Measurements from ENCODE around the gene GRM7.
A peak's percentile ranks its signal among the peaks of the same experiment; 100 is the strongest.

The GRM7 gene

DNA sequence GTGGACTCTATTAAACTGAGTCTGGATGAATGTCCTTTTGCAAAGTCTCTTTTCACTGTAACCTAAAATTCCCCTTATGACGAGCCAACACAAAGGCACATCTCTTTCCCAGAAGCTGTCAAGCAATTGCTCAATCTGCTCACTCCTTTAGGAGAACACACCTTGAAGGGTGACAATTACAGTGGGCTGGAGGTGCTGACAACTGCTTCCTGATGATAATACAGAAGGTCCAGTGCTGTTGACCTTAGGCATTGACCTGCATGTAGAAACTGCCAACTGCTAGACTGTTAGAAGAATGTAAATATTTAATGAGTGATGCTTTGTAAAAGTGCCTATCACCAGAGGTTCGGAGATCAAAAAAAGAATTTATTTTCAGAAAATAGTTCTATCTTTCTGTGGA, 757.7 kb downstream of the GRM7 start:
- 100% methylated on average over 1 of the region's 2 CpGs for WGBS (ENCODE audit: insufficient coverage)
- Histone ChIP-seq H3K9me3 (ENCODE audit: control extremely low read depth in 1 of 5, control insufficient read depth in 4 of 5, insufficient read depth in 2 of 5, low read depth in 1 of 5, low read length in 4 of 5) (peaks cover 0 to 1% (median 0%) of the 10 kb centered on the region in 5 experiments), H3K27me3 (replicated peaks in 2 of 5; ENCODE audit: control insufficient read depth in 4 of 5, insufficient read depth in 5 of 5, low read length in 4 of 5) (no peaks in the 10 kb centered on the region), H3K4me1 (ENCODE audit: control extremely low read depth in 1 of 4, control insufficient read depth in 4 of 4, insufficient read depth in 4 of 4, low read length in 3 of 4) (no peaks in the 10 kb centered on the region), H3K27ac (ENCODE audit: insufficient read depth in 1 of 2, low read depth in 1 of 2, low read length in 2 of 2, poor library complexity in 1 of 2, severe bottlenecking in 2 of 2) (no peak overlapping the region), H3K4me3 (ENCODE audit: control insufficient read depth in 1 of 7, extremely low read depth in 1 of 7, insufficient read depth in 4 of 7, low read depth in 2 of 7, low read length in 6 of 7) (no peak overlapping the region), H3K36me3 (ENCODE audit: control insufficient read depth in 4 of 4, insufficient read depth in 4 of 4, low read length in 3 of 4) (no peaks in the 10 kb centered on the region)
- ChIA-PET CTCF (interaction anchor here (1.5 kb wide), 1 partner anchor 23 kb away, joined by 3 read pairs; no protein-coding TSS in a partner anchor), POLR2A (no interaction called here)
- DNase-seq: no peak

GRCh38 chr3:7620401-7620800, 759.5 kb downstream of the GRM7 start:
- DNase-seq: no peak
- no peaks in the 10 kb centered on the region for H3K36me3 ChIP-seq (ENCODE audit: control insufficient read depth in 4 of 4, insufficient read depth in 4 of 4, low read length in 3 of 4)
- peaks cover 0 to 1% (median 0%) of the 10 kb centered on the region in 5 experiments for H3K9me3 ChIP-seq (ENCODE audit: control extremely low read depth in 1 of 5, control insufficient read depth in 4 of 5, insufficient read depth in 2 of 5, low read depth in 1 of 5, low read length in 4 of 5)
- H3K4me3 ChIP-seq (ENCODE audit: control insufficient read depth in 1 of 7, extremely low read depth in 1 of 7, insufficient read depth in 4 of 7, low read depth in 2 of 7, low read length in 6 of 7): no peak overlapping the region
- no peaks in the 10 kb centered on the region for H3K27me3 ChIP-seq (replicated peaks in 2 of 5; ENCODE audit: control insufficient read depth in 4 of 5, insufficient read depth in 5 of 5, low read length in 4 of 5)
- CTCF ChIA-PET: interaction anchor here (1.3 kb wide), 1 partner anchor 9 kb away, joined by 3 read pairs; no protein-coding TSS in a partner anchor
- no CpG with 5 or more reads among the region's 1 CpG for whole genome bisulfite sequencing (ENCODE audit: insufficient coverage)
- no peak overlapping the region for H3K27ac ChIP-seq (ENCODE audit: insufficient read depth in 1 of 2, low read depth in 1 of 2, low read length in 2 of 2, poor library complexity in 1 of 2, severe bottlenecking in 2 of 2)
- POLR2A ChIA-PET: no interaction called here
- H3K4me1 ChIP-seq (ENCODE audit: control extremely low read depth in 1 of 4, control insufficient read depth in 4 of 4, insufficient read depth in 4 of 4, low read length in 3 of 4): no peaks in the 10 kb centered on the region

- Histone ChIP-seq H3K27me3 (replicated peaks in 2 of 5; ENCODE audit: control insufficient read depth in 4 of 5, insufficient read depth in 5 of 5, low read length in 4 of 5) (no peaks in the 10 kb centered on the region), H3K27ac (ENCODE audit: insufficient read depth in 1 of 2, low read depth in 1 of 2, low read length in 2 of 2, poor library complexity in 1 of 2, severe bottlenecking in 2 of 2) (no peak overlapping the region), H3K4me3 (ENCODE audit: control insufficient read depth in 1 of 7, extremely low read depth in 1 of 7, insufficient read depth in 4 of 7, low read depth in 2 of 7, low read length in 6 of 7) (no peak overlapping the region), H3K9me3 (ENCODE audit: control extremely low read depth in 1 of 5, control insufficient read depth in 4 of 5, insufficient read depth in 2 of 5, low read depth in 1 of 5, low read length in 4 of 5) (peaks cover 0 to 1% (median 0%) of the 10 kb centered on the region in 5 experiments), H3K4me1 (ENCODE audit: control extremely low read depth in 1 of 4, control insufficient read depth in 4 of 4, insufficient read depth in 4 of 4, low read length in 3 of 4) (no peaks in the 10 kb centered on the region), H3K36me3 (ENCODE audit: control insufficient read depth in 4 of 4, insufficient read depth in 4 of 4, low read length in 3 of 4) (no peaks in the 10 kb centered on the region)
- no peak for DNase-seq
- ChIA-PET CTCF (no interaction called here), POLR2A (no interaction called here)
- 93% methylated on average over 2 of the region's 7 CpGs for WGBS (ENCODE audit: insufficient coverage)
Measured at GRCh38 chr3:7621046-7621630, 760.2 kb downstream of the GRM7 start.

DNA sequence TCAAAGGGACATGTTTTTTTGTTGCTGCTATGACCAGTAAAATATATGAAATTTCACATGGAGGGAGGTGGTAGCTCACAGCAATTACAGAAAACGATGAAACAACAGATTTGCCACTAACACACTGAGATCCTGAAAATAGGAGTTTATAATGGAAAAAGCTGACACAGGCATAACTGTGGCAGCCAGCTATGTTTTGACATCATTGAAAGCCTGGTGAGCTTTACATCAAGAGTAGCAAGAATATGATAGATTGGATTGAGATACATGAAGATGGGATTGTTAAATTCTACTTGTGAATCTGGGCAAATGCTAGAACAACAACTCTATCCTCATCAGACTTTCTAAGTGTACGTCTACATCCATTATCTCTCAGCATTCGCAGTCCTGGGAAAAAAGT, 760.7 kb downstream of the GRM7 start:
- Histone ChIP-seq H3K36me3 (ENCODE audit: control insufficient read depth in 4 of 4, insufficient read depth in 4 of 4, low read length in 3 of 4) (no peaks in the 10 kb centered on the region), H3K4me1 (ENCODE audit: control extremely low read depth in 1 of 4, control insufficient read depth in 4 of 4, insufficient read depth in 4 of 4, low read length in 3 of 4) (no peaks in the 10 kb centered on the region), H3K27me3 (replicated peaks in 2 of 5; ENCODE audit: control insufficient read depth in 4 of 5, insufficient read depth in 5 of 5, low read length in 4 of 5) (no peaks in the 10 kb centered on the region), H3K27ac (ENCODE audit: insufficient read depth in 1 of 2, low read depth in 1 of 2, low read length in 2 of 2, poor library complexity in 1 of 2, severe bottlenecking in 2 of 2) (no peak overlapping the region), H3K9me3 (ENCODE audit: control extremely low read depth in 1 of 5, control insufficient read depth in 4 of 5, insufficient read depth in 2 of 5, low read depth in 1 of 5, low read length in 4 of 5) (peaks cover 0 to 1% (median 0%) of the 10 kb centered on the region in 5 experiments), H3K4me3 (ENCODE audit: control insufficient read depth in 1 of 7, extremely low read depth in 1 of 7, insufficient read depth in 4 of 7, low read depth in 2 of 7, low read length in 6 of 7) (no peak overlapping the region)
- 100% methylated on average over 3 of the region's 3 CpGs for WGBS (ENCODE audit: insufficient coverage)
- POLR2A ChIA-PET: no interaction called here
- DNase-seq: no peak
- CTCF ChIA-PET: no interaction called here

- POLR2A ChIA-PET: no interaction called here
- no peak for DNase-seq
- WGBS (ENCODE audit: insufficient coverage): 96% methylated on average over 4 of the region's 6 CpGs
Measured at GRCh38 chr3:7625021-7625420, 764.1 kb downstream of the GRM7 start.

DNA sequence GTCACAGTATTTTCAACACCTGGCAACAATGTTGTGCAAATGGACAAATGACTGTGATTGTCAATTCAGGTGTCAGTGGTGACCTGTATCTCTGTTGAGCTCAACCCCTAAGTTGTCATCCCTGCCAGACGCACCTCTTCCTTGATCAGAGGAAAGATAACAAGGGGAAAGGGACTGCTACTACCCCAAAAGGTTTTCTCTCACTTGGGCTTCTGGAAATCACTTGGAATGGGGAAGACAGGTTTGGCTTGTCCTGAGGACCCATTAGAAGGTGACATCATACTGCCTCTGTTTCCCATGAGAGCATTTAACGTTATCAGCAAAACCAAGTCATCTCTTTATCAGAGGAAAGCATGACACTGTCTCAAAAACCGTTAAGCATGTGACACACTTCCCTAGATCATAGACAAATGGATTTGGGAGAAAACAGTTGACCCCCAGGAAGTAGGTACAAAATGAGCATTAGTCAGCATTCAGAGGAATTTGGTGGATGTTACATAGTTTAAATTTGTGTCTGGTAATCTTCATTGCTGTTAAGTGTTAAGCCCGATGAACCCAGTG, 769.5 kb downstream of the GRM7 start:
- H3K4me3 ChIP-seq (ENCODE audit: control insufficient read depth in 1 of 7, extremely low read depth in 1 of 7, insufficient read depth in 4 of 7, low read depth in 2 of 7, low read length in 6 of 7): no peak overlapping the region
- peak in 1 of 3 donors; percentile 2 for DNase-seq
- ChIA-PET CTCF (interaction anchor here (1.5 kb wide), 2 partner anchors 11 to 22 kb away, joined by 3 to 5 read pairs; no protein-coding TSS in a partner anchor), POLR2A (no interaction called here)
- no peaks in the 10 kb centered on the region for H3K9me3 ChIP-seq (ENCODE audit: control extremely low read depth in 1 of 5, control insufficient read depth in 4 of 5, insufficient read depth in 2 of 5, low read depth in 1 of 5, low read length in 4 of 5)
- no peaks in the 10 kb centered on the region for H3K36me3 ChIP-seq (ENCODE audit: control insufficient read depth in 4 of 4, insufficient read depth in 4 of 4, low read length in 3 of 4)
- 28% methylated on average over 4 of the region's 4 CpGs for WGBS (ENCODE audit: insufficient coverage)
- H3K27me3 ChIP-seq (replicated peaks in 2 of 5; ENCODE audit: control insufficient read depth in 4 of 5, insufficient read depth in 5 of 5, low read length in 4 of 5): no peaks in the 10 kb centered on the region
- H3K27ac ChIP-seq (ENCODE audit: insufficient read depth in 1 of 2, low read depth in 1 of 2, low read length in 2 of 2, poor library complexity in 1 of 2, severe bottlenecking in 2 of 2): no peak overlapping the region
- peaks cover 0 to 12% (median 0%) of the 10 kb centered on the region in 4 experiments for H3K4me1 ChIP-seq (ENCODE audit: control extremely low read depth in 1 of 4, control insufficient read depth in 4 of 4, insufficient read depth in 4 of 4, low read length in 3 of 4)

More at GRCh38 chr3:7625021-7625420, 764.1 kb downstream of the GRM7 start:
- no peak overlapping the region for H3K4me3 ChIP-seq (ENCODE audit: control insufficient read depth in 1 of 7, extremely low read depth in 1 of 7, insufficient read depth in 4 of 7, low read depth in 2 of 7, low read length in 6 of 7)
- no peaks in the 10 kb centered on the region for H3K27me3 ChIP-seq (replicated peaks in 2 of 5; ENCODE audit: control insufficient read depth in 4 of 5, insufficient read depth in 5 of 5, low read length in 4 of 5)
- H3K27ac ChIP-seq (ENCODE audit: insufficient read depth in 1 of 2, low read depth in 1 of 2, low read length in 2 of 2, poor library complexity in 1 of 2, severe bottlenecking in 2 of 2): no peak overlapping the region
- peaks cover 0 to 1% (median 0%) of the 10 kb centered on the region in 5 experiments for H3K9me3 ChIP-seq (ENCODE audit: control extremely low read depth in 1 of 5, control insufficient read depth in 4 of 5, insufficient read depth in 2 of 5, low read depth in 1 of 5, low read length in 4 of 5)
- no peaks in the 10 kb centered on the region for H3K4me1 ChIP-seq (ENCODE audit: control extremely low read depth in 1 of 4, control insufficient read depth in 4 of 4, insufficient read depth in 4 of 4, low read length in 3 of 4)
- CTCF ChIA-PET: interaction anchor here (1.5 kb wide), 1 partner anchor 117 kb away, joined by 3 read pairs; no protein-coding TSS in a partner anchor
- H3K36me3 ChIP-seq (ENCODE audit: control insufficient read depth in 4 of 4, insufficient read depth in 4 of 4, low read length in 3 of 4): no peaks in the 10 kb centered on the region

DNA sequence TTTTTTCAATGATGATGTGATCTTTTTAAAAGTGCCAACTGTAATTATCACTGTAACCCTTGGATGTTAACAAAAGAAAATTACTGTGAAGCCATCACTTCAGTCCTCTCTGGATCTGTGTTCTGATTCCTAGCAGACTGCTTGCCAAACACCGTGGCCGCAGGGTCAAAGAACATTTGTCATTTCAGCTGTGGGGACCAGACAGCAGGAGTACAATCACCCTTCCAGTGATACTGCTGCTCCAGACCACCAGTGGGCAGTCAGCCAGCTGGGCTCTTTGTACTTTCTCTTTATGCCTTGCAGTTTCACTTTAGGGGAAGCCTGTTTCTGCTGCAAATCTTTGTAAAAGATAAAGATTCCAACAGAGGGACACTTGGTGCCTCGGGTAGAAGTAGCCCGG, 770.0 kb downstream of the GRM7 start:
- peak; percentile 61 to 86 (median 85) for DNase-seq
- ChIA-PET POLR2A (no interaction called here), CTCF (interaction anchor here (1.5 kb wide), 1 partner anchor 11 kb away, joined by 3 read pairs; no protein-coding TSS in a partner anchor)
- H3K27me3 ChIP-seq (replicated peaks in 2 of 5; ENCODE audit: control insufficient read depth in 4 of 5, insufficient read depth in 5 of 5, low read length in 4 of 5): no peaks in the 10 kb centered on the region
- H3K4me3 ChIP-seq (ENCODE audit: control insufficient read depth in 1 of 7, extremely low read depth in 1 of 7, insufficient read depth in 4 of 7, low read depth in 2 of 7, low read length in 6 of 7): peak overlapping the region in 2 of 7 experiments; percentile 36 to 37
- 8% methylated on average over 4 of the region's 4 CpGs for WGBS (ENCODE audit: insufficient coverage)
- H3K27ac ChIP-seq (ENCODE audit: insufficient read depth in 1 of 2, low read depth in 1 of 2, low read length in 2 of 2, poor library complexity in 1 of 2, severe bottlenecking in 2 of 2): peak overlapping the region in 1 of 2 experiments; percentile 27
- no peaks in the 10 kb centered on the region for H3K36me3 ChIP-seq (ENCODE audit: control insufficient read depth in 4 of 4, insufficient read depth in 4 of 4, low read length in 3 of 4)
- no peaks in the 10 kb centered on the region for H3K9me3 ChIP-seq (ENCODE audit: control extremely low read depth in 1 of 5, control insufficient read depth in 4 of 5, insufficient read depth in 2 of 5, low read depth in 1 of 5, low read length in 4 of 5)
- H3K4me1 ChIP-seq (ENCODE audit: control extremely low read depth in 1 of 4, control insufficient read depth in 4 of 4, insufficient read depth in 4 of 4, low read length in 3 of 4): peaks cover 0 to 12% (median 0%) of the 10 kb centered on the region in 4 experiments
